ENCODE measurements around the gene WDR1.

WDR1 gene

DNA sequence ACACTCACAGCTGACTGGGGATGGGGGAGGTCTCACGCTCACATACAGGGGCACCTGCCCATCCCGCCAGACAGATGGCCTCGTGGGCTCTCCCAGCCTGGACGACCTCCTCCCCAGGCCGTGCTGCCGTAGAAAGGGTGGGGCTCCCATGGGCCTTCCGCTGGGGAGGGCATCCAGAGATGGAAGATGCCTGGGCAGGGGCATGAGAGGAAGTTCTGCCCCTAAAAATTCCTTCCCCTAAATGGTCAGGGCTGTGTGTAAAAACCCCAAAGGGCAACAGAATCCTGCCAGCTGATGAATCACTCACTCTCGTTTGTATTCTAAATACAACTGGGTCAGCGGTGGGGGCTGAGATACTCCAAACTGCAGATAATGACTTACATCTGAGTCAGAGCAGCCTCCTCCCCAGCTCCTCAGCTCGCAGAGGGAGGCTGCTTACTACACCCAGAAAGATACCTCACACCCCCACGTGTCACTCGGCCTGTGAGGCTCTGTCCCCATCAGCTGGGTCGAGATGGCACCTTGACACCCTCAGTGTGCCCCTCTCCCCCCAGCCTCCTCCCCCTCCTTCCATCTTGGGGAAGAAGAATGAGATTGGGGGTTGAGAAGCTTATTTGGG lies 10.1 kb downstream of the WDR1 start:
- peak; percentile 93 to 96 for DNase-seq
- TF ChIP-seq CTCF (IDR thresholded peaks at IDR 0.05) = no peak
- H3K9me3 ChIP-seq = no peaks in the 10 kb centered on the region
- intact Hi-C loops (cut with DNase I; ENCODE audit: low total_unique reads) = no loop called here
- peak overlapping the region; percentile 95 to 96 for H3K27ac ChIP-seq
- H3K4me3 ChIP-seq = peak overlapping the region; percentile 33 to 42
- peaks cover 11 to 100% (median 98%) of the 10 kb centered on the region in 4 donors for H3K4me1 ChIP-seq
- H3K27me3 ChIP-seq = no peaks in the 10 kb centered on the region
- H3K36me3 ChIP-seq = peaks cover 9 to 58% (median 45%) of the 10 kb centered on the region in 3 donors

DNA sequence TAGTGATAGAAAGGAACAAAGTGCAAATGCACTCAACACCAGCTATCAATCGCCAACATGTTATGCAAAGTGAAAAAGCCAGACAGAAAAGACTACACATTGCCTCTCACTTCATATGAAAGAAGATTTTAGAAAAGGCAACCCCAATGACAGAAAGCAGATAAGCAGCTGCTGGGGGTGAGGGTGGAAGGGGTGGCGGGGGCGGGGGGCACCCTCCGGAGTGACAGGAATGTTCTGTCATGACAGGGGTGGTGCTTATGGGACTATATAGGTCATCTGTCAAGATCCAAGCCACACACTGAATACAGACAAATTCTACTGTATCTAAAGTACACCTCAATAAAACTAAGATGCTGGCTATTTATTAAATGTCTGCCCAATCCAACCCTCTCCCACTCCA lies 10.7 kb downstream of the WDR1 start:
- no peak for DNase-seq
- intact Hi-C loops (cut with DNase I; ENCODE audit: low total_unique reads) = no loop called here
- Histone ChIP-seq H3K9me3 (no peaks in the 10 kb centered on the region), H3K27ac (peak overlapping the region; percentile 95 to 96), H3K27me3 (no peaks in the 10 kb centered on the region), H3K4me1 (peaks cover 11 to 100% (median 98%) of the 10 kb centered on the region in 4 donors), H3K4me3 (peak overlapping the region; percentile 33 to 42), H3K36me3 (peaks cover 3 to 54% (median 42%) of the 10 kb centered on the region in 3 donors)
- no peak for TF ChIP-seq CTCF (IDR thresholded peaks at IDR 0.05)

GRCh38 chr4:10105421-10105820 lies 11.2 kb downstream of the WDR1 start:
- Histone ChIP-seq H3K36me3 (peaks cover 0 to 54% (median 42%) of the 10 kb centered on the region in 3 donors), H3K4me3 (peak overlapping the region in 1 of 2 donors; percentile 42), H3K9me3 (no peaks in the 10 kb centered on the region), H3K27ac (peak overlapping the region; percentile 95 to 96), H3K4me1 (peaks cover 11 to 100% (median 98%) of the 10 kb centered on the region in 4 donors), H3K27me3 (no peaks in the 10 kb centered on the region)
- intact Hi-C loops (cut with DNase I; ENCODE audit: low total_unique reads) = no loop called here
- DNase-seq = no peak
- no peak for TF ChIP-seq CTCF (IDR thresholded peaks at IDR 0.05)

DNA sequence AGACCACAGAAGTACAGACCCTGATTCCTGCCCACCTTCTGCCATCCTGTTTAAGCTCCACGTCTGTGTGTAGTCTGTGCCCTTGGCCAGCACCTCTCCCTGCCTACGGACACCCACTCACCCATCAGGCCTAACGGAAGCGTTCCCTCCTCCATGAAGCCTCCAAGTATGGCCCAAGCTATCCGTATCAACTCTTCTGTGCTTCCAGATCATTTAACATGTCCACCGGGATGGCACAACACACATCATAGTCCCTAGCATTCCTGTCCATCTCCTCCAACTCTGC lies 11.7 kb downstream of the WDR1 start:
- TF ChIP-seq CTCF (IDR thresholded peaks at IDR 0.05) = no peak
- intact Hi-C loops (cut with DNase I; ENCODE audit: low total_unique reads) = no loop called here
- Histone ChIP-seq H3K27ac (peak overlapping the region; percentile 95 to 96), H3K9me3 (no peaks in the 10 kb centered on the region), H3K4me3 (peak overlapping the region; percentile 24 to 42), H3K4me1 (peaks cover 11 to 100% (median 98%) of the 10 kb centered on the region in 4 donors), H3K27me3 (no peaks in the 10 kb centered on the region), H3K36me3 (peaks cover 0 to 54% (median 42%) of the 10 kb centered on the region in 3 donors)
- DNase-seq = no peak

DNA sequence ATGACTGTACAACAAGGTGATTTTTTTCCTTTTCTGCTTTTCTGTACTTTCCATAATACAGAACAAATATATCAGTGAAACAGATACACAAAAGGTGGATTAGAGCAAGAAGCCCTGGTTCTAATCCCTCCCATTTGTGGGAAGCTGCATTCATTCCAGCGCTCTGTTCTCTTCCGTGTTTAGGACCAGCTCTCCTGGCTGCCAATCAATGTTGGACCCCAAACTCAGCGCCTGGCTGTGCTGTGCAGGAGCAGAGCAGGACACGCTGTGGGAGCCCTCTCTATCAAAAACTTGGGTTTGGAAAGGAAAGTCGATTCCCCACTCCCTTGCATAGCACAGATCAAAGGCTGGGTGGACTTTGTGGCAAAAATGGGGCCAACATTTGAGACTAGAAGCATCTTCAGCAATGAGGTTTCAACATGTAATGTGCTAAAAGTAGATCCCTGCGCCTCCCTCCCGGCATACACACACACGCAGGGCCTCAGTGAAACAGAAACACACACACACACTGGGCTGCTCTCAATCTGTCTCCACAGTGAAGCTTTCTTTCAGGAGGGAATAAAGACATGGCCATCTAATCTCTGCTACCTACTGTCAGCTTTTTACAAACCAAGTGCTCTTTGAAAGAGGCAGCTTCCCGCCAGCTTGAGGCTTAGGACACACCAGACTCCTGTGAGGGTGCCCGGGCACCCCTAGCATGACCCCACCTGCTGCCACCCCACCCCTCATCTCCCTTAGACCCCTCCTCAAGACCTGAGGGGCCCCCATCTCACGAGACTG lies 12.2 kb downstream of the WDR1 start:
- Histone ChIP-seq H3K4me1 (peaks cover 11 to 100% (median 95%) of the 10 kb centered on the region in 4 donors), H3K4me3 (peak overlapping the region; percentile 24 to 42), H3K27me3 (no peaks in the 10 kb centered on the region), H3K9me3 (no peaks in the 10 kb centered on the region), H3K36me3 (peaks cover 5 to 54% (median 43%) of the 10 kb centered on the region in 3 donors), H3K27ac (peak overlapping the region; percentile 95 to 96)
- intact Hi-C loops (cut with DNase I; ENCODE audit: low total_unique reads) = no loop called here
- no peak for TF ChIP-seq CTCF (IDR thresholded peaks at IDR 0.05)
- peak in 1 of 2 donors; percentile 81 for DNase-seq
